HG03457 (cell line): Measurements from ENCODE around the gene BNIPL.

ENCODE experiments used
- ATAC-seq: cut with Tn5 transposase; IDR thresholded peaks from one replicate; pipeline ENCODE4 v1.9.1; 2021; ENCODE audit warnings: moderate number of reproducible peaks; ENCODE audit not compliant: unreplicated experiment

Gene BNIPL

GRCh38 chr1:151036356-151036755 lies at the start of gene BNIPL:
BNIPL (plus strand) TSS chr1:151036586; CDS start chr1:151036726, 140 bp downstream.
- ATAC-seq = no peak

GRCh38 chr1:150987924-150988323 lies 48.5 kb upstream of the BNIPL start:
- ATAC-seq = no peak

GRCh38 chr1:150992626-150993025 lies 43.8 kb upstream of the BNIPL start:
- ATAC-seq = no peak

GRCh38 chr1:150994248-150994647 lies 42.1 kb upstream of the BNIPL start:
- no peak for ATAC-seq

GRCh38 chr1:150995460-150995859 lies 40.9 kb upstream of the BNIPL start:
- ATAC-seq = no peak

GRCh38 chr1:150995896-150996295 lies 40.5 kb upstream of the BNIPL start:
- no peak for ATAC-seq

GRCh38 chr1:150997126-150997872 lies 39.1 kb upstream of the BNIPL start:
- no peak for ATAC-seq

GRCh38 chr1:150997949-150998348 lies 38.4 kb upstream of the BNIPL start:
- no peak for ATAC-seq

- ATAC-seq = no peak
Observed at GRCh38 chr1:150999051-150999674, 37.2 kb upstream of the BNIPL start.

GRCh38 chr1:150999926-151000325 lies 36.5 kb upstream of the BNIPL start:
- no peak for ATAC-seq

- no peak for ATAC-seq
Observed at GRCh38 chr1:151000408-151000807, 36.0 kb upstream of the BNIPL start.

- no peak for ATAC-seq
Observed at GRCh38 chr1:151001602-151002001, 34.8 kb upstream of the BNIPL start.

- no peak for ATAC-seq
Observed at GRCh38 chr1:151002051-151002450, 34.3 kb upstream of the BNIPL start.

GRCh38 chr1:151002611-151003010 lies 33.8 kb upstream of the BNIPL start:
- no peak for ATAC-seq

- ATAC-seq = no peak
Observed at GRCh38 chr1:151003180-151003579, 33.2 kb upstream of the BNIPL start.

GRCh38 chr1:151005729-151006319 lies 30.6 kb upstream of the BNIPL start:
- no peak for ATAC-seq

- ATAC-seq = no peak
Observed at GRCh38 chr1:151006327-151007052, 29.9 kb upstream of the BNIPL start, which contains the start of gene MINDY1. MINDY1 (minus strand) TSS chr1:151006902; CDS start chr1:151002617, 4,285 bp downstream.

- ATAC-seq = no peak
Observed at GRCh38 chr1:151007853-151008243, 28.5 kb upstream of the BNIPL start.

GRCh38 chr1:151008244-151009205 lies 27.9 kb upstream of the BNIPL start, which contains the start of gene PRUNE1:
PRUNE1 (plus strand) TSS chr1:151008449; CDS start chr1:151008633, 184 bp downstream.
- peak; percentile 56 for ATAC-seq

- ATAC-seq = no peak
Observed at GRCh38 chr1:151009206-151009587, 27.2 kb upstream of the BNIPL start.
